ENCODE data around the gene PTPN18.

GRCh38 chr2:130314377-130314776 lies 41.5 kb upstream of the PTPN18 start:
- TF ChIP-seq POLR2AphosphoS5 (IDR thresholded peaks at IDR 0.05; ENCODE audit: low read depth, low read length) (no peak), POLR2A (IDR thresholded peaks at IDR 0.05; ENCODE audit: low read depth, low read length) (no peak), SPI1 (IDR thresholded peaks at IDR 0.05; ENCODE audit: low read depth, low read length) (no peak), TAF1 (IDR thresholded peaks at IDR 0.05; ENCODE audit: low read depth, low read length) (no peak), PAX5 (IDR thresholded peaks at IDR 0.05; ENCODE audit: insufficient read depth, low read length, severe bottlenecking) (no peak)
